CD4-positive, alpha-beta memory T cell (primary cell): Measurements from ENCODE around the gene PNPO. TPM values are rescaled to one million over a fixed set of nuclear protein-coding genes. Genes with fewer than 3 reads are reported as not detected.

Experiments used
- CTCF ChIA-PET: fragments of 350-600 bp; sonication (Branson Sonifier 250); formaldehyde crosslinking; loops from one replicate; lab custom pipeline; 2021; ENCODE audit warnings: inconsistent platforms; ENCODE audit not compliant: partially characterized antibody; lab: Charles Lee
- POLR2A ChIA-PET: fragments of 350-600 bp; sonication (Branson Sonifier 250); formaldehyde crosslinking; loops from one replicate; lab custom pipeline; 2021; ENCODE audit not compliant: partially characterized antibody; lab: Charles Lee
- DNase-seq, 5 donors: peaks; one replicate each; pipeline versions ENCODE4 v3.0.0 to v3.0.0-alpha.2; 2020 to 2022; ENCODE audit warnings: mixed read lengths in 1 of 5
- H3K27ac ChIP-seq: one replicate; pipeline ENCODE4 v1.7.0; 2013; ENCODE audit warnings: low read depth, low read length
- H3K27me3 ChIP-seq: 2 replicates; pipeline ENCODE4 v1.7.0; 2013; ENCODE audit warnings: mild to moderate bottlenecking, low read length, moderate library complexity; ENCODE audit not compliant: insufficient read depth
- H3K36me3 ChIP-seq: 2 replicates; pipeline ENCODE4 v1.7.0; 2013; ENCODE audit warnings: mild to moderate bottlenecking, low read length, moderate library complexity; ENCODE audit not compliant: insufficient read depth
- H3K4me1 ChIP-seq: 2 replicates; pipeline ENCODE4 v1.7.0; 2013; ENCODE audit warnings: mild to moderate bottlenecking, low read length, moderate library complexity; ENCODE audit not compliant: insufficient read depth
- H3K4me3 ChIP-seq, 2 donors: one replicate each; pipeline ENCODE4 v1.7.0; 2013; ENCODE audit warnings: low read length in 2 of 2, mild to moderate bottlenecking in 1 of 2
- H3K9me3 ChIP-seq, 2 donors: one replicate each; pipeline ENCODE4 v1.7.0; 2013; ENCODE audit warnings: low read length in 2 of 2, control low read depth in 1 of 2; ENCODE audit not compliant: control insufficient read depth in 1 of 2
- H3K27ac Mint-ChIP-seq, 7 donors: one replicate each; pipeline ENCODE4 v1.8.0; 2020 to 2021; ENCODE audit warnings: mixed read lengths in 7 of 7, mild to moderate bottlenecking in 6 of 7, inconsistent platforms in 3 of 7, moderate library complexity in 3 of 7
- H3K27me3 Mint-ChIP-seq, 2 donors: one replicate each; pipeline ENCODE4 v1.8.0; 2020 to 2021; ENCODE audit warnings: mixed read lengths in 2 of 2
- H3K36me3 Mint-ChIP-seq, 2 donors: one replicate each; pipeline ENCODE4 v1.8.0; 2020 to 2021; ENCODE audit warnings: mixed read lengths in 2 of 2, inconsistent platforms in 1 of 2, mild to moderate bottlenecking in 1 of 2
- H3K4me1 Mint-ChIP-seq, 4 donors: one replicate each; pipeline ENCODE4 v1.8.0; 2020 to 2021; ENCODE audit warnings: mixed read lengths in 4 of 4, mild to moderate bottlenecking in 1 of 4
- H3K4me3 Mint-ChIP-seq, 8 donors: one replicate each; pipeline ENCODE4 v1.8.0; 2020 to 2021; ENCODE audit warnings: mixed read lengths in 8 of 8, mild to moderate bottlenecking in 7 of 8, moderate library complexity in 6 of 8, inconsistent platforms in 3 of 8
- H3K9me3 Mint-ChIP-seq, 8 donors: one replicate each; pipeline ENCODE4 v1.8.0; 2020 to 2021; ENCODE audit warnings: mixed read lengths in 8 of 8, mild to moderate bottlenecking in 5 of 8, inconsistent platforms in 3 of 8, moderate library complexity in 1 of 8
- intact Hi-C: fragments of 100-400 bp; cut with micrococcal nuclease; formaldehyde crosslinking; loops from one replicate; pipeline ENCODE4 v1.15.1; 2023
- polyA plus RNA-seq, 2 donors: library from polyadenylated mRNA; unstranded; fragments of 300-500 nt; fragmentation: Illumina TruSeq; gene quantifications; one replicate each; pipeline ENCODE4 v1.2.3, GENCODE V29; 2021
- total RNA-seq, 2 experiments: library from RNA; stranded (reverse); gene quantifications; one replicate each; pipeline ENCODE4 v1.2.3, GENCODE V29; 2021

PNPO gene
- total and polyA plus RNA-seq, 4 experiments from 2014 or later: 12.1 to 23.4 (median 16.0) TPM

DNA sequence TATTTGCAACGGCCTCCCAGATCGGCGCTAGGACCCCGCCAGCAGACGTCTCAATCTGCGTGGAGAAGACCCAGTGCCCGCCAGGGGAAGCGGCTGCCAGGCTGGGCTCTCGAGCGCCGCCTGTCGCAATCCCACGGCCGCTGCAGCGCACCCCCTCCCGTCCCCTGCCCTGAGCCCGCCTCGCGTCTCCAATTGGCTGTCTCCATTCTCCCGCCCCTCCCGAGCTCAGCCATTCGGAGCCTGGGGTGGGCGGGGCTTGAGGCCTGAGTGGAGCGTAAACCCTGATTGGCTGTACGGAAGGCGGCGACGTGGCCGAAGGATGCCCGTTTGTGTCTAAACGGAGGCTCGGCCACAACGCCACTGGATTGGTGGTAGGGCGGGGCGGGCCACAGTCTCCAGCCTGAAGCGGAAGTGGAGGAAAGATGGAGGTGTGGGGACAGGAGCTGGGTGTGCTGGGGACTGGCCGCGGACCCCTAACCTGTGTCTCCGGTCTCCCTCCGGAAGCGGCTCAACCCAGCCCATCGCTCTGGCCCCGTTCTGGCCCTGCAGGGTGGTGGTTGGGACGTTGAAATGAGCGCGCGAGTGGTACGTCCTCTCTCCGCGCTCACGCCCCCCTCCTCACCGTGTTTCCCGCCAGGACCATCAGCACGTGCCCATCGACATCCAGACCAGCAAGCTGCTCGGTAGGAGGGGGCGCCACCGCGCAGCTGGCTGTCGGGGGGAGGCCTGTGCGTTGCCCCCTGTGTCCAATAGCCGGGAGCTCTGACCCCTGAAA is 29.5 kb downstream of the PNPO start, which contains the start of gene CDK5RAP3:
Gene CDK5RAP3 (plus strand): TSS at position 389 of the 775 bp plus-strand sequence. CDS start 34 bp downstream, at position 423.
- Histone ChIP-seq H3K27me3 (no peaks in the 10 kb centered on the region), H3K36me3 (peaks cover 19% of the 10 kb centered on the region), H3K9me3 (no peaks in the 10 kb centered on the region), H3K27ac (peak within 1 kb of the TSS; percentile 62), H3K4me3 (peak within 1 kb of the TSS; percentile 89 to 95), H3K4me1 (peaks cover 28% of the 10 kb centered on the region)
- peak within 1 kb of the TSS; percentile 97 to 100 (median 98) for H3K4me3 Mint-ChIP-seq
- H3K4me1 Mint-ChIP-seq: peaks cover 17 to 42% (median 25%) of the 10 kb centered on the region in 4 donors
- peak; percentile 96 to 98 (median 97) for DNase-seq
- POLR2A ChIA-PET: interaction anchor here (0.6 to 4.5 kb wide), 25 partner anchors 9 to 639 kb away, joined by 3 to 45 read pairs (median 4); partner anchors contain the start of genes CBX1, KPNB1, NFE2L1 and PNPO
- CTCF ChIA-PET: interaction anchor here (0.6 to 9.9 kb wide), 30 partner anchors 9 to 160 kb away, joined by 3 to 244 read pairs (median 4); partner anchors contain the start of genes NFE2L1, PNPO, PRR15L and SCRN2
- intact Hi-C loops: loop anchor here (1.0 to 2.0 kb wide), 6 partner anchors 22 to 130 kb away; partner anchors contain the start of genes NFE2L1, PNPO and SCRN2
- H3K27me3 Mint-ChIP-seq: peaks cover 0 to 1% of the 10 kb centered on the region in 2 donors
- H3K36me3 Mint-ChIP-seq: peaks cover 15 to 30% of the 10 kb centered on the region in 2 donors
- H3K9me3 Mint-ChIP-seq: no peaks in the 10 kb centered on the region
- H3K27ac Mint-ChIP-seq: peak within 1 kb of the TSS; percentile 83 to 97 (median 96)

DNA sequence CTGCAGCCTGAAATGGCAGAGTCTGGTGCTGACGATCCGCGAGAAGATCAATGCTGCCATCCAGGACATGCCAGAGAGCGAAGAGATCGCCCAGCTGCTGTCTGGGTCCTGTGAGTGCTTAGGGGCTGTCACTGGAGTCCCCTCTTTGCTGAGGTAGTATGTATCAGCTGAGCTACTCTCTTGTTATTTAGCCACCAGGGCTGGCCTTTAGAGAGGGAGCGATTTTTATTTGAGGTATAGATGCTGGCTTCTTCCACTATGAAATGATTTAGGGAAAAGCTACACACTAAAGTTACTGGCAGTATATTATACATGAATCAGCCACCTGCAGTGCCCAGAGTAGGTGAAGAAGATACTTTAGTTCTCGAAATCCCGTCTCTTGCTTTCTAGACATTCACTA is 32.2 kb downstream of the PNPO start:
- H3K4me3 ChIP-seq: no peak overlapping the region
- peaks cover 0 to 1% of the 10 kb centered on the region in 2 donors for H3K27me3 Mint-ChIP-seq
- no peak for DNase-seq
- ChIA-PET CTCF (interaction anchor here (1.2 to 1.7 kb wide), 2 partner anchors 27 to 28 kb away, joined by 3 to 6 read pairs; no protein-coding TSS in a partner anchor), POLR2A (interaction anchor here (4.5 kb wide), 1 partner anchor 32 kb away, joined by 34 read pairs; the partner anchor contains the start of gene PNPO)
- peak overlapping the region in 4 of 8 donors; percentile 8 to 44 (median 22) for H3K4me3 Mint-ChIP-seq
- H3K36me3 ChIP-seq: peaks cover 35% of the 10 kb centered on the region
- no peaks in the 10 kb centered on the region for H3K9me3 Mint-ChIP-seq
- peak overlapping the region in 2 of 7 donors; percentile 41 to 61 for H3K27ac Mint-ChIP-seq
- H3K27me3 ChIP-seq: no peaks in the 10 kb centered on the region
- peaks cover 28% of the 10 kb centered on the region for H3K4me1 ChIP-seq
- H3K27ac ChIP-seq: no peak overlapping the region
- no peaks in the 10 kb centered on the region for H3K9me3 ChIP-seq
- H3K36me3 Mint-ChIP-seq: peaks cover 22 to 47% of the 10 kb centered on the region in 2 donors
- intact Hi-C loops: no loop called here
- H3K4me1 Mint-ChIP-seq: peaks cover 17 to 42% (median 25%) of the 10 kb centered on the region in 4 donors

DNA sequence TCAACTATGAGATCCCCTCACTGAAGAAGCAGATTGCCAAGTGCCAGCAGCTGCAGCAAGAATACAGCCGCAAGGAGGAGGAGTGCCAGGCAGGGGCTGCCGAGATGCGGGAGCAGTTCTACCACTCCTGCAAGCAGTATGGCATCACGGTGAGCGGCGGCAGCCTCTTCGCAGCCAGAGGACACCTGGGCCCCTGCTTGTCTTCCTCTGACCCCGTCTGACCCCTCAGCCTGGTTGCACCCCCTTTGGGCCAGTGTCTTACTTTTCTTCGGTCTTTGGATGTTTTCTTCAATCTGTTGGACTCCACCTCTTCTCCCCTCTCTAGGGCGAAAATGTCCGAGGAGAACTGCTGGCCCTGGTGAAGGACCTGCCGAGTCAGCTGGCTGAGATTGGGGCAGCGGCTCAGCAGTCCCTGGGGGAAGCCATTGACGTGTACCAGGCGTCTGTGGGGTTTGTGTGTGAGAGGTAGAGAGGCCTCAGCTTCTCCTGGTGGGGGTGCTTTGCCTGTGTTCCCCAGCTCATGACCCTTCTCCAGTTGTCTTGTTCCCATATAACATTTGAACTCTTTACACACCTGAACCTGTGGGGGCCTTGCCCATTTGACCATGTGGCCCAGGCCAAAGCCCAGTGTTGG is 33.9 kb downstream of the PNPO start:
- H3K4me3 Mint-ChIP-seq: no peak overlapping the region
- peaks cover 20% of the 10 kb centered on the region for H3K4me1 ChIP-seq

DNA sequence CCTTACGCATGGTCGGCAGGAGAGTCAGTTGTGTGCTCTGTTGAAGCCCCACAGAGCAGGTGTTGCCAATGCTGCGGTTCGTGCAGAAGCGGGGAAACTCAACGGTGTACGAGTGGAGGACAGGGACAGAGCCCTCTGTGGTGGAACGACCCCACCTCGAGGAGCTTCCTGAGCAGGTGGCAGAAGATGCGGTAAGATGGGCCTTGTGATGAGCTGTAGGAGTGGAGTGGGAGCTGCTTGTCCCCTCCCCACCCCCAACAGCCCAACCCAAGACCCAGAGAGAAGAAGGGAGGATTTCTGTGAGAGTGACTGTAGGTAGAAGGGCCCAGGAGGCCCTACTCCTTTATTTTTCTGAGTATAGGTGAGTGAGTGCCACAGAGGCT is 34.4 kb downstream of the PNPO start:
- Histone ChIP-seq H3K36me3 (peaks cover 53% of the 10 kb centered on the region), H3K4me3 (no peak overlapping the region), H3K9me3 (no peaks in the 10 kb centered on the region), H3K27ac (no peak overlapping the region), H3K27me3 (no peaks in the 10 kb centered on the region), H3K4me1 (peaks cover 18% of the 10 kb centered on the region)
- ChIA-PET CTCF (interaction anchor here (0.9 to 2.2 kb wide), 4 partner anchors 24 to 100 kb away, joined by 3 to 16 read pairs (median 5); no protein-coding TSS in a partner anchor), POLR2A (no interaction called here)
- no peak overlapping the region for H3K4me3 Mint-ChIP-seq
- no peak for DNase-seq
- peaks cover 9 to 30% (median 18%) of the 10 kb centered on the region in 4 donors for H3K4me1 Mint-ChIP-seq
- no peaks in the 10 kb centered on the region for H3K9me3 Mint-ChIP-seq
- peak overlapping the region in 3 of 7 donors; percentile 26 to 63 (median 41) for H3K27ac Mint-ChIP-seq
- intact Hi-C loops: no loop called here
- no peaks in the 10 kb centered on the region for H3K27me3 Mint-ChIP-seq
- peaks cover 41 to 67% of the 10 kb centered on the region in 2 donors for H3K36me3 Mint-ChIP-seq

More for the DNA sequence above, 33.9 kb downstream of the PNPO start:
- Histone ChIP-seq H3K36me3 (peaks cover 48% of the 10 kb centered on the region), H3K4me3 (no peak overlapping the region), H3K9me3 (no peaks in the 10 kb centered on the region), H3K27ac (no peak overlapping the region), H3K27me3 (no peaks in the 10 kb centered on the region)
- DNase-seq: no peak
- Mint-ChIP-seq H3K27me3 (no peaks in the 10 kb centered on the region), H3K9me3 (no peaks in the 10 kb centered on the region), H3K27ac (peak overlapping the region in 3 of 7 donors; percentile 30 to 63 (median 41)), H3K36me3 (peaks cover 36 to 63% of the 10 kb centered on the region in 2 donors), H3K4me1 (peaks cover 10 to 35% (median 19%) of the 10 kb centered on the region in 4 donors)
- intact Hi-C loops: no loop called here
- ChIA-PET POLR2A (no interaction called here), CTCF (interaction anchor here (0.9 to 2.2 kb wide), 2 partner anchors 23 to 26 kb away, joined by 3 to 16 read pairs; no protein-coding TSS in a partner anchor)

DNA sequence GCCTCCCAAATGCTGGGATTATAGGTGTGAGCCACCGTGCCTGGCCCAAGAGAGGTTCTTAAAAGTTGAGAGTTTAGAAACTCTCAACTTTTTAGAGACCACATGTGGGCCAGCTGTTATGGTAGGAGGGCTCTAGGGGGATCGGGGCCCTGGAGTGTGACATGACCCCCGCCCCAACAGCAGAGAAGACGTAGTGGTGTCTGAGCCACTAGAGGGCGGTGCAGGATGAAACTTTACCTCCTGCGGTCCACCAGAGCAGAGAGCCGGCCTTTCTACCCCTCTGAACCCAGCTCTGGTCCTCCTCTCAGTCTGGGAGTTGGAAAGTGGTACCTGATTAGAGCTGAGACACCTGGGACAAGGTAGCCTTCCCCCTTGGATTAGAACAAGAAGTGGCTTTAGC is 37.0 kb downstream of the PNPO start:
- peaks cover 53 to 77% of the 10 kb centered on the region in 2 donors for H3K36me3 Mint-ChIP-seq
- CTCF ChIA-PET: interaction anchor here (0.8 to 4.1 kb wide), 13 partner anchors 8 to 128 kb away, joined by 3 to 22 read pairs (median 4); partner anchors contain the start of genes CDK5RAP3 and PNPO
- Histone ChIP-seq H3K4me3 (no peak overlapping the region), H3K36me3 (peaks cover 63% of the 10 kb centered on the region), H3K27ac (no peak overlapping the region), H3K4me1 (peaks cover 11% of the 10 kb centered on the region), H3K27me3 (no peaks in the 10 kb centered on the region), H3K9me3 (no peaks in the 10 kb centered on the region)
- no peaks in the 10 kb centered on the region for H3K27me3 Mint-ChIP-seq
- H3K9me3 Mint-ChIP-seq: no peaks in the 10 kb centered on the region
- H3K27ac Mint-ChIP-seq: peak overlapping the region in 2 of 7 donors; percentile 12 to 47
- H3K4me1 Mint-ChIP-seq: peaks cover 1 to 19% (median 10%) of the 10 kb centered on the region in 4 donors
- POLR2A ChIA-PET: interaction anchor here (0.7 to 0.8 kb wide), 2 partner anchors 19 to 47 kb away, joined by 3 read pairs; no protein-coding TSS in a partner anchor
- intact Hi-C loops: loop anchor here (1.0 kb wide), 1 partner anchor 96 kb away; no protein-coding TSS in a partner anchor
- H3K4me3 Mint-ChIP-seq: no peak overlapping the region
- DNase-seq: peak in 4 of 5 donors; percentile 33 to 48 (median 40)

DNA sequence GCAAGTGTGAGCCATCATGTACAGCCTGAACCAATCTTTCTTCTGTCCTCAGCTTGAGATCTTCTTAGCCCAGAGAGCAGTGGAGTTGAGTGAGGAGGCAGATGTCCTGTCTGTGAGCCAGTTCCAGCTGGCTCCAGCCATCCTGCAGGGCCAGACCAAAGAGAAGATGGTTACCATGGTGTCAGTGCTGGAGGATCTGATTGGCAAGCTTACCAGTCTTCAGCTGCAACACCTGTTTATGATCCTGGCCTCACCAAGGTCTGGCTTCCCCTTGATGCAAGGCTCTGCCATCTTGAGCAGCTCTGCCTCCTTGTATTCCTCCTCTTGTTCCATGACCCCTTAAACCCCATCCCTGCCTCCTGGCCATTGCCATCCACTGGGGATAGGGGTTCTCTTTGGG is 39.2 kb downstream of the PNPO start:
- no peaks in the 10 kb centered on the region for H3K27me3 Mint-ChIP-seq
- peak overlapping the region in 4 of 7 donors; percentile 23 to 76 (median 62) for H3K27ac Mint-ChIP-seq
- Histone ChIP-seq H3K27me3 (no peaks in the 10 kb centered on the region), H3K36me3 (peaks cover 50% of the 10 kb centered on the region), H3K4me3 (no peak overlapping the region), H3K9me3 (no peaks in the 10 kb centered on the region), H3K27ac (no peak overlapping the region), H3K4me1 (peaks cover 11% of the 10 kb centered on the region)
- no peaks in the 10 kb centered on the region for H3K9me3 Mint-ChIP-seq
- peaks cover 46 to 71% of the 10 kb centered on the region in 2 donors for H3K36me3 Mint-ChIP-seq
- intact Hi-C loops: no loop called here
- ChIA-PET CTCF (interaction anchor here (0.7 to 4.1 kb wide), 6 partner anchors 10 to 545 kb away, joined by 3 to 22 read pairs (median 4); partner anchors contain the start of gene CDK5RAP3), POLR2A (no interaction called here)
- DNase-seq: no peak
- H3K4me1 Mint-ChIP-seq: peaks cover 0 to 19% (median 6%) of the 10 kb centered on the region in 4 donors
- H3K4me3 Mint-ChIP-seq: no peak overlapping the region
